IMR-90 (cell line): ENCODE data around the gene MRGPRE. TPM values are rescaled to one million over a fixed set of nuclear protein-coding genes. Genes with fewer than 3 reads are reported as not detected.

ENCODE experiments used
- ATAC-seq: fragments of 200-7000 bp; cut with Tn5 transposase; 2 replicates; pipeline ENCODE4 v1.9.1; 2020; ENCODE audit warnings: low read depth, mild to moderate bottlenecking, moderate library complexity
- BruUV-seq: library from RNA; stranded (reverse); fragments of 400-500 nt; replicated peaks from 2 replicates; lab custom pipeline; 2021; lab: Mats Ljungman, UMichigan
- CTCF ChIA-PET: fragments of 300-600 bp; formaldehyde crosslinking; extraction: SDS; loops from one replicate; lab custom pipeline; 2021; ENCODE audit warnings: antibody characterized with exemption; lab: Yijun Ruan, JAX
- POLR2A ChIA-PET: fragments of 300-600 bp; sonication (Branson Sonifier 250); formaldehyde crosslinking; loops from one replicate; lab custom pipeline; 2022; ENCODE audit warnings: antibody characterized with exemption; ENCODE audit not compliant: unreplicated experiment; lab: Charles Lee
- DNase-seq: peaks from one replicate; pipeline ENCODE4 v3.0.0; 2013
- H2AFZ ChIP-seq: replicated peaks from 2 replicates; pipeline ENCODE3; 2013; ENCODE audit warnings: low read length, mild to moderate bottlenecking; ENCODE audit not compliant: poor library complexity
- H2AK5ac ChIP-seq: 2 replicates; pipeline ENCODE4 v1.6.1; 2013; ENCODE audit warnings: low read depth, low read length, inconsistent platforms
- H2AK9ac ChIP-seq: replicated peaks from 2 replicates; pipeline ENCODE3; 2013; ENCODE audit warnings: mild to moderate bottlenecking, low read depth, low read length, moderate library complexity; ENCODE audit not compliant: poor library complexity
- H2BK120ac ChIP-seq: 2 replicates; pipeline ENCODE4 v1.6.1; 2013; ENCODE audit warnings: low read depth, low read length, inconsistent platforms
- H2BK15ac ChIP-seq: 3 replicates; pipeline ENCODE4 v1.6.1; 2013; ENCODE audit warnings: low read depth, low read length, inconsistent platforms
- H2BK20ac ChIP-seq: 2 replicates; pipeline ENCODE4 v1.6.1; 2013; ENCODE audit warnings: low read depth, mild to moderate bottlenecking, inconsistent platforms, low read length, moderate library complexity
- H2BK5ac ChIP-seq: 2 replicates; pipeline ENCODE4 v1.6.1; 2013; ENCODE audit warnings: mild to moderate bottlenecking, low read depth, low read length, inconsistent platforms; ENCODE audit not compliant: poor library complexity, severe bottlenecking
- H3K14ac ChIP-seq: replicated peaks from 2 replicates; pipeline ENCODE4 v1.6.1; 2013; ENCODE audit warnings: low read depth, low read length, inconsistent platforms
- H3K18ac ChIP-seq: 2 replicates; pipeline ENCODE4 v1.6.1; 2013; ENCODE audit warnings: low read depth, low read length, control low read depth
- H3K23ac ChIP-seq: 2 replicates; pipeline ENCODE4 v1.6.1; 2013; ENCODE audit warnings: low read depth, low read length, inconsistent platforms
- H3K27ac ChIP-seq: 2 replicates; pipeline ENCODE4 v1.5.1; 2013; ENCODE audit warnings: mild to moderate bottlenecking, control low read depth, low read length; ENCODE audit not compliant: insufficient read depth
- H3K27me3 ChIP-seq: 2 replicates; pipeline ENCODE4 v1.6.1; 2013; ENCODE audit warnings: low read length; ENCODE audit not compliant: control insufficient read depth, insufficient read depth
- H3K36me3 ChIP-seq: 2 replicates; pipeline ENCODE4 v1.6.1; 2013; ENCODE audit warnings: low read length, mixed read lengths; ENCODE audit not compliant: control insufficient read depth, insufficient read depth
- H3K4ac ChIP-seq: 2 replicates; pipeline ENCODE4 v1.6.1; 2013; ENCODE audit warnings: low read depth, low read length, inconsistent platforms
- H3K4me1 ChIP-seq: 2 replicates; pipeline ENCODE4 v1.6.1; 2013; ENCODE audit warnings: low read length, mixed read lengths; ENCODE audit not compliant: control insufficient read depth, insufficient read depth
- H3K4me2 ChIP-seq: 2 replicates; pipeline ENCODE4 v1.6.1; 2013; ENCODE audit warnings: low read depth, mild to moderate bottlenecking, control low read depth, low read length, moderate library complexity
- H3K4me3 ChIP-seq: 2 replicates; pipeline ENCODE4 v1.5.1; 2013; ENCODE audit warnings: low read depth, mild to moderate bottlenecking, control low read depth, low read length, moderate library complexity; ENCODE audit not compliant: insufficient read depth
- H3K56ac ChIP-seq: 2 replicates; pipeline ENCODE4 v1.6.1; 2013; ENCODE audit warnings: low read length, inconsistent platforms; ENCODE audit not compliant: insufficient read depth; ENCODE audit errors: extremely low read depth
- H3K79me1 ChIP-seq, 2 experiments: 2 replicates each; pipeline ENCODE4 v1.6.1; 2013; ENCODE audit warnings: low read length in 2 of 2, inconsistent platforms in 1 of 2, low read depth in 1 of 2
- H3K9ac ChIP-seq: 2 replicates; pipeline ENCODE4 v1.6.1; 2013; ENCODE audit warnings: low read depth, low read length, control low read depth
- H3K9me1 ChIP-seq: 2 replicates; pipeline ENCODE4 v1.6.1; 2013; ENCODE audit warnings: low read length, inconsistent platforms; ENCODE audit not compliant: insufficient read depth
- H3K9me3 ChIP-seq: 2 replicates; pipeline ENCODE4 v1.6.1; 2013; ENCODE audit warnings: low read length; ENCODE audit not compliant: control insufficient read depth, insufficient read depth
- H4K20me1 ChIP-seq: 2 replicates; pipeline ENCODE4 v1.6.1; 2013; ENCODE audit warnings: low read length, inconsistent platforms; ENCODE audit not compliant: insufficient read depth
- H4K5ac ChIP-seq: 2 replicates; pipeline ENCODE4 v1.6.1; 2013; ENCODE audit warnings: mild to moderate bottlenecking, low read depth, low read length, control low read depth
- H4K8ac ChIP-seq, 2 experiments: 2 replicates each; pipeline ENCODE4 v1.6.1; 2013; ENCODE audit warnings: low read depth in 2 of 2, low read length in 2 of 2, control low read depth in 1 of 2, inconsistent platforms in 1 of 2
- H4K91ac ChIP-seq: 2 replicates; pipeline ENCODE4 v1.6.1; 2013; ENCODE audit warnings: low read depth, low read length, inconsistent platforms; ENCODE audit not compliant: insufficient read depth
- MAZ ChIP-seq: IDR thresholded peaks from 2 replicates; pipeline ENCODE4 v1.6.1; 2012; ENCODE audit warnings: low read depth, mild to moderate bottlenecking, low read length, improper control_type of control experiment, moderate library complexity, borderline replicate concordance
- NFE2L2 ChIP-seq: fragments of 150-350 bp; IDR thresholded peaks from 2 replicates; pipeline ENCODE4 v1.6.1; 2016; ENCODE audit warnings: low read depth, mild to moderate bottlenecking, low read length
- RCOR1 ChIP-seq: IDR thresholded peaks from 2 replicates; pipeline ENCODE4 v1.6.1; 2012; ENCODE audit warnings: mild to moderate bottlenecking, low read length, improper control_type of control experiment; ENCODE audit not compliant: insufficient replicate concordance
- RFX5 ChIP-seq: IDR thresholded peaks from 2 replicates; pipeline ENCODE4 v1.8.0; 2012; ENCODE audit warnings: low read depth, mild to moderate bottlenecking, low read length, moderate library complexity
- SMC3 ChIP-seq: fragments of 150-350 bp; IDR thresholded peaks from 2 replicates; pipeline ENCODE4 v1.6.1; 2016; ENCODE audit warnings: low read depth, mild to moderate bottlenecking, antibody characterized with exemption, low read length, moderate library complexity
- WGBS, 2 experiments: methylation state at CpG; one replicate each; pipeline versions ENCODE4 v1.1.5 to v1.1.7; 2013; ENCODE audit warnings: missing lambda C conversion rate in 2 of 2; ENCODE audit not compliant: insufficient read length in 1 of 2; ENCODE audit errors: extremely low coverage in 2 of 2; 5-methylcytosine and 5-hydroxymethylcytosine counted together
- dilution Hi-C: fragments of 300-500 bp; cut with HindIII; formaldehyde crosslinking; loops from one replicate; pipeline ENCODE4 v1.14.3; 2018; ENCODE audit warnings: low sequenced_read_pairs; ENCODE audit not compliant: unreplicated experiment
- in situ Hi-C: fragments of 300-500 bp; cut with MboI; formaldehyde crosslinking; loops from 3 replicates; pipeline ENCODE4 v1.14.3; 2019; ENCODE audit warnings: low sequenced_read_pairs, inconsistent platforms, mixed read lengths
- intact Hi-C: fragments of 100-400 bp; cut with micrococcal nuclease; formaldehyde crosslinking; loops from 2 replicates; pipeline ENCODE4 v1.10.0; 2022
- polyA plus RNA-seq, 3 experiments: library from polyadenylated mRNA; depleted of rRNA; stranded (reverse); fragments of >200 nt; gene quantifications; 2 replicates each; pipeline ENCODE4 v1.2.3, GENCODE V29; 2012; ENCODE audit warnings: low replicate concordance in 1 of 3
- total RNA-seq: library from RNA; depleted of rRNA; stranded (reverse); fragments of >200 nt; gene quantifications from 2 replicates; pipeline ENCODE4 v1.2.3, GENCODE V29; 2012

MRGPRE gene
- total and polyA plus RNA-seq, 2 of the 4 experiments (the other 2 are of a cell fraction), result not detected

GRCh38 chr11:3199537-3200295, 32.5 kb downstream of the MRGPRE start:
- no peak overlapping the region for H3K4ac ChIP-seq
- TF ChIP-seq SMC3 (no peak), MAZ (no peak), NFE2L2 (no peak), RFX5 (no peak), RCOR1 (no peak)
- no peak overlapping the region for H3K23ac ChIP-seq
- BruUV-seq, result no TSS peak
- H3K4me2 ChIP-seq, result no peak overlapping the region
- peaks cover 82% of the 10 kb centered on the region for H3K27me3 ChIP-seq
- no peak overlapping the region for H3K18ac ChIP-seq
- no peaks in the 10 kb centered on the region for H3K36me3 ChIP-seq
- no peak overlapping the region for H3K9ac ChIP-seq
- no peaks in the 10 kb centered on the region for H3K9me1 ChIP-seq
- no peaks in the 10 kb centered on the region for H3K79me1 ChIP-seq
- no peaks in the 10 kb centered on the region for H4K20me1 ChIP-seq
- CTCF ChIA-PET, result no interaction called here
- POLR2A ChIA-PET, result no interaction called here
- H2AK5ac ChIP-seq, result no peak overlapping the region
- H4K5ac ChIP-seq, result no peak overlapping the region
- no peak overlapping the region for H2BK15ac ChIP-seq
- H3K14ac ChIP-seq, result no peak overlapping the region
- no peak overlapping the region for H4K8ac ChIP-seq
- H3K9me3 ChIP-seq, result no peaks in the 10 kb centered on the region
- intact Hi-C loops (no loop called here), dilution Hi-C loops (no loop called here), in situ Hi-C loops (no loop called here)
- no peak overlapping the region for H4K91ac ChIP-seq
- H2BK5ac ChIP-seq, result no peak overlapping the region
- H2AK9ac ChIP-seq, result no peak overlapping the region
- H3K4me1 ChIP-seq, result no peaks in the 10 kb centered on the region; the same call in 1 of the 2 replicates
- H3K4me3 ChIP-seq, result no peak overlapping the region
- 34% methylated on average over 7 of the region's 19 CpGs; no CpG with 5 or more reads in 1 of the 2 experiments for WGBS, 2 experiments
- no peak overlapping the region for H2BK20ac ChIP-seq
- no peak overlapping the region for H2BK120ac ChIP-seq
- H2AFZ ChIP-seq, result no peak overlapping the region
- no peak overlapping the region for H3K56ac ChIP-seq
- ATAC-seq (no peak), DNase-seq (no peak)
- H3K27ac ChIP-seq, result no peak overlapping the region
